GM19324 (cell line): ENCODE results near the gene SFMBT2.

Source experiments
- ATAC-seq: cut with Tn5 transposase; IDR thresholded peaks from one replicate; pipeline ENCODE4 v1.9.1; 2021; ENCODE audit warnings: mild to moderate bottlenecking, moderate library complexity; ENCODE audit not compliant: unreplicated experiment, low FRiP score

Gene SFMBT2

DNA sequence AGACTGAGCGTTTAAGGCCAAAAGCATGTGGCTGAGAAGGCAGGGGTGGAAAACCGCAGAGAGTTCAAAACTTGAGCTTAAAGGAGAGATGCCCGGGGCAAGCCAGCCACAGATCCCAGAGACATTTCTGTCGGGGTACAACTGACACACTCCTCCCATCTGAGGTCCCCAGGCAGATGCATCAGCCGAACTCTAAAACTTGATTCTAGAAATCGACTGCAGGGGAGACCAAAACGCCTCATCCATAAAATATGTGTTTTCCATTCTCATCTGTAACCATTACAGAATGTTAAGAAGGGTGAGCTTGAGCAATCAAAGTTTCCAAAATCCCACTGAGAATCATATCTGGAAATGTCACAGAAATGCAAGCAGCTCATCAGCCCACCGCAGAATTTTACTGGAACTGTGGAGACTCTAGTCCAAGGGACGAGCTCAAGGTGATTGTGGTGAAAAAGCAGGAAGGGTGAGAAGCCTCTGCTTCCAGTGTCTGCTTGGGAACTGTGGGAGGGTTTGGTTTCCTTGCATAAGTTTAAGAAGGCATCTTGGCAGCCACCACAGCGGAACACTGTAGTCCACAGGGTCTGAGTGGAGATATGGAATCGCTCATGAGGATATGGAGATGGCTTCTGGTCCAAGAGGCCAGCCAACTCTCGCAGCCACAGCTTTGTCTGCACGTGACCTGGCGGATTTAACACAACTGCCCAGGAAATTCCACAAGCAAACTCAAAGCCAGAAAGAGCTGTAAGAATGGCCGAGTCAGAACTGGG is 249.2 kb downstream of the SFMBT2 start:
- ATAC-seq = no peak

DNA sequence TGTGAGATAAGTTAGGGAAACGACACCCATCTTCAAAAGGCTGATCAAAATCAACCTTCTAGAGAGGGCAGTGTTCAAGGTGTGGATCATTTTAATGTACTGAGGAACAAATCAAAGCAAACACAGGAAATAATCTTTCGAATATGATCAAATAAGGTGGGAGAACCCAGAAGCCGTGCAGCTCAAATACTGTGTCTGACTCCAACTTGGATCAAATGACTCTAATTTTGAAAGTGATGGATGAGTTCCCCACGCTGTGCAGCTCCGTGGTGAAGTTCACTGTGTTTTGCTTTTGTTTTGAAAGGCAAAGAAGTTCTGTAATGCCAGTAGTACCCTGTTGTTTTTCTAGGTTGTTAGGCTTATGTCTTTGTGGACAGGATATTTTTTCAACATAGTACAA is 250.9 kb downstream of the SFMBT2 start:
- ATAC-seq = no peak

DNA sequence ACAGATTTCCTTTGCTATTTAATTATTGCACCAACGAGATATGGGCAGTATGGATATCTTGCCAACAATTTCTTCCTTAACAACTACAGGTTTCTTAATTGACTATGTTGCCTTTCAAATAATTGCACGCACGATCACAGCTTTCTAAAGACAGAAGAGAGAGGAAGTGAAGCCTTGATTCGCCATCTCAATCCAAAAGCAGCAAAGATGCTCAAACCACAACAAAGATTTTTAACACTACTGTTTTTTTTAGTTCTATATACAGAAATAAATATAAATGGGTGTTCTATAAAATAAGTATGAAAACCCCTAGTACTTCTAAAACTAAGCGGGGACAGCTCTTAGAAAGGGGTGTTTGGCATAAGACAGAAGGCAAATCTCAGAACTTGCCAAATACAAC is 251.3 kb downstream of the SFMBT2 start:
- ATAC-seq = no peak

DNA sequence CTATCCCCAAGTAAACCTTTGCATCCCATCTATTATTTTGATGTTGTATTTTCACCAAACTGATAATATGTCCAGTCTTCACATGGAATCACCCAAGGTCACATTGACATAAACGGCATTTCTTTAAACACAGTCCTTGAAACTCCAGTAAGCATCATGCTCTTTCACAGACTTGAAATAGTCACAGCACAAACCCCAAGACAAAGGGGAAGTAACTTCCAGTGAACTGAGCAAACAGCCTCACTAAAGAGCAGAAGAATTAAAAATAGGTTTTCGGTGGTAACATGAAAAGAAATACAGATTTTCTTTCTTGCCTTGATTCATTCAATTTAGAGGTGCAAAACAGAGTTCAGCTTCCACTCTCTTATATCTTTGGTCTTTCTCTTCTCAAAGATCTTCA is 253.7 kb downstream of the SFMBT2 start:
- no peak for ATAC-seq

DNA sequence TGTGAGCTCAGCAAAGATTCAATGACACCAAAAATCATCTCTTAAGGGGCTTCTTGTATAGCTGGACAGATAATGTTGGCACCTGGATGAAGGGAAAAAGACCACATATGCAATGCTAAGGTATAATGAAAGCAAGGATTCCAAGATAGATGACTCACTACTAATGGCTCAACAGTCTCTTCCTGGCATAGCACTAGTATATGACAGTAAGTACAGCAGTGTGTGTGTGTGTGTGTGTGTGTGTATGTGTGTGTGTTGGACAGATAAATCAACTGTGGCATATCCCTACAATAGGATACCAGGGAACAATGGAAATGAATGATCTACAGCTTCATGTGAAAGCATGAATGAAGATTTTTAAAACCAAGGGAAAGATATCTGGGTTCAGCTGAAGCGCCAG is 257.1 kb downstream of the SFMBT2 start:
- no peak for ATAC-seq

DNA sequence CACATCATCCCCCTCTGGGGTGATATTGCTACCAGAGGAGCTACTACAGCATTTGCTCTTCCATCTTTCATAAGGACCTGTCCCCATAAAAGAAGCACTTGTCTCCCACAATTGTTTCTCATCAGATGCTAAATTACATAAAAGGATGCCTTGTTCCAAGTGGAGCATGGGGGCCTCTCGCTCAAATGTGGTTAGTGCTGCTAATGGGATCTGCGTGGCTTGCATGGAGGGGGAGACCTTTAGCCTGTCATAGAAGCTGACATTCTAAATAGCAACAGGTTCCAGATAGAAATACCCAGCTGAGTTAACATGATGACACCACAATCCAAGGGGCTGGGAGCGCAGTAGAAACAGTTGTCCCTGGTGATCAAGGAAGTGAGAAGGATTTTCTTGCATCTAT is 257.9 kb downstream of the SFMBT2 start:
- ATAC-seq = no peak

DNA sequence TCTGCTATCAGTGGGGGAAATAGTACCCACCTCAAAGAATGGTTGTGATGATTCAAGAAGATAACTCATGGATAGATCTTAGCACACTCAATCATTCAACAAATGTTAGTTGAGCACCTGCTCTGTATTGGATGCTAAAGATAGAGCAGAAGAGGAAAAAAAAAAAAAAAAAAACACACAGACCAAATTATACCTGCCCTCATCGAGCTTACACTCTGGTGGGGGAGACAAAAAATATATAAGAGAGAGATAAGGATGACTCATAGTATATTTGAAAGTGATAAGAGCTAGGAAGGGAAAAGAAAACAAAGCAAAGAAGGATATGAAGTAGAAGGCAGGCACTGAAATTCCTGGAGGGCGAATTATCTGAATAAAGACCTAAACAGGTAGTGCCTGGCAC is 258.5 kb downstream of the SFMBT2 start:
- no peak for ATAC-seq

DNA sequence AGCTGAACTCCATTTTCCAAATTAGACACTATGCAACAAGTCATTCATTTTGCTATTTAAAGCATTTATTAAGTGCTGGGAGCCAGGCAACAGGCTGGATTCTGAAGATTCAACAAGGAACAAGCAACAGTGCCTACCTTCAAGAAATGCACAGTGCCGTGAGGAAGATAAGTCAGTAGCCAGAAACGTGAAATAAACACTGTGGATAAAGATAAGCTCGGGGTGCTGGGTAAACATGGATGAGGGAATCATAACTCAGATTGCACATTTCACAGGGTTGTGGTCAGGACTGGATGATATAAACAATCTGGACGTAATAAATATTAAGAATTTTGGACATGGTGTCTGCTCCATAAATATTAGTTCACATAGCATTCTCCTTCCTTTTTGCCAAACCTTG is 259.3 kb downstream of the SFMBT2 start:
- no peak for ATAC-seq

DNA sequence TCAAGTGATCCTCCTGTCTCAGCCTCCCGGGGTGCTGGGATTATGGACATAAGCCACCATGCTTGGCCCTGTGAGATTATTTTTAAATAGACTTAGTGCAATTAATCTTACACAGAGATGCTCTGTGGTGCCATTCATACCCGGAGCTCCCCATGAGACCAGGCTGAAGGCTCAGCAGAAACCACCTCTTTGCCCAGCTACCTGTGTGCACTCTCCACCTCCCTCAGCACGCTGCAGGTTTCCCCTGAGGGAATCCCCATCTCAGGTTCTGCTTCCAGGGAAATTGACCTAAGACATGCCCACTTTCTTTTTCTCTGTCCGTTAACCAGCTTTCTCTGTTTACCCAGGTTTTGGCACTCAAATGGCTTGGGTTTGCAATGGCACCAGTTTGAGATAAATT is 260.5 kb downstream of the SFMBT2 start:
- no peak for ATAC-seq

DNA sequence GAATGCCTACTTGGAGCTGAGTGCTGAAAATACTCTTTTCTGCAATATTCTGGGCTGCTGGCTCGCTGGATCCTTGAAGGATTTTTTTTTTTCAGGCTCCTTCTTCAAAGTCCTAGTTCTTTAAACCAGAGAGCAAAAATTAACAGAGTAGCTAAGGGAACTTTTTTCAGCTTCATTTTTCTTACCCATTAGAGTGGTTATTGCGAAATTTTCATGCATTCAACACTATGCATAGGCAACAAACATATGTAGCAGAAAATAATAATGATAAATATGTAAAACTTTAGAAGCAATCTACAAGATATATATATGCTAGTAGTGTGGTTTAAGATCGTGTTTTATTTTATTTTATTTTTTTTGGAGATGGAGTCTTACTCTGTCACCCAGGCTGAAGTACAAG is 264.6 kb downstream of the SFMBT2 start:
- no peak for ATAC-seq

DNA sequence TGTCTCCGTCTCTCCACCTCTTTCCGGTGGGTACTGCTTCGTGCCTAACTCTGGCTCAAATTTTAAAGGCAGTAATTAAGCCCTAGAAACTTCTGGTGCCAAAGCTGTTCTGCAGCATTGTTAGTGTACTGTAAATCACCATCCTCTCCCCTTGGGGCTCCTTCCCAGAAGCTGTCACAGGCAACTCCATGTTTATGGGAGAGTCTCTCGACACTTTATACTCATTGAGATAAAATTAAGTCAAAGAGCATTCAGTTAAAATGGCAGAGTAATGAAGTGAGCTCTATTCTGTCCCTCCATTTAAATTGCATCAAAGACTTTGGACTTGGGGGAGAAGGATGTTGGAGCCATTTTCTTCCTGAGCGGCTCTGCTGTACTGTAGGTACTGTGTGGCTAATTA is 274.8 kb downstream of the SFMBT2 start:
- ATAC-seq = no peak

DNA sequence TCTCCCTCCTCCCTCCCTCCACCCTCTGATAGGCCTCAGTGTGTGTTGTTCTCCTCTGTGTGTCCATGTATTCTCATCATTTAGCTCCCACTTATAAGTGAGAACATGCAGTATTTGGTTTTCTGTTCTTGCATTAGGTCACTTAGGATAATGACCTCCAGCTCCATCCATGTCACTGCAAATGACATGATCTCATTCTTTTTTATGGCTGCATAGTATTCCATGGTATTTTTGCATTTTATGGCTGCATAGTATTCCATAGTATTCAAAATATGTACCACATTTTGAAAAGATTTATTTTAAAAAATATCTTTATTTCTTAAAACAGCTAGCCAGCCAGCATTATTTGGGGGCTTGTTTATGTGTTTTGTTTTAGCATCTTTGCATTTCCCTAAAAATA is 275.6 kb downstream of the SFMBT2 start:
- ATAC-seq = no peak

DNA sequence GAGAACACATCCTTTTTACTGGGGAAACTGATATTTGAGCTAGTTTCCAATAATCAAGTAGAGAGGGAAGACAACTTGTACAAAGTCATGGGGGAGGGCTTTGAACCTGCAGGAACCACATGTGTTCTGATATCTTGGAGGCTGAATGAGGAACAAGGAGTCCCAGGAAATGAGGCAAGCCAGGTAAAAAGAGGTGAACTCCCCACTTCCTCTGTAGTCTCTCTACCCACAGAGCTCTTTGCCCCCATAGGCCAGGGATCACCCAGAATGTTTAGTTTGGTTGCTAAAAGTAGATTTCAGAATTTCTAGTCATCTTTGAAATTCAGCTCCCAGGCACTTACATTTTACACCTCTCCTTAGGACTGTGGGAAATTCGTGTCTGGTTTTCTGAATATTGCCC is 276.4 kb downstream of the SFMBT2 start:
- no peak for ATAC-seq

DNA sequence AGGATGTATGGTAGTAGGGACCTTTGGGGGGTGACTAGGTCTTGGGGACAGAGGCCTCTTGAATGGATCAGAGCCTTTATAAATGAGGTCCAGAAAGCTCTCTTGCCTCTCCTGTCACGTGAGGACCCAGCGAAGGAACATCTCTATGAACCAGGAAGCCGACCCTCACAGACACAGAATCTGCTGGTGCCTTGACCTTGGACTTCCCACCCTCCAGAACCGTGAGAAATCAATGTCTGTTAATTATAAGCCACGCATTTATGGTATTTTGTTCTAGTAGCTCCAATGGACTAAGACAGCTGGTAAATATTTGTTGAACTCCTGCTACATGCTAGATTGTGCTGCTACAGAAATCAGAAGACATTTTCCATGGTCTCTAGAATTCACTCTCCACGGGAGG is 276.9 kb downstream of the SFMBT2 start:
- ATAC-seq = no peak

DNA sequence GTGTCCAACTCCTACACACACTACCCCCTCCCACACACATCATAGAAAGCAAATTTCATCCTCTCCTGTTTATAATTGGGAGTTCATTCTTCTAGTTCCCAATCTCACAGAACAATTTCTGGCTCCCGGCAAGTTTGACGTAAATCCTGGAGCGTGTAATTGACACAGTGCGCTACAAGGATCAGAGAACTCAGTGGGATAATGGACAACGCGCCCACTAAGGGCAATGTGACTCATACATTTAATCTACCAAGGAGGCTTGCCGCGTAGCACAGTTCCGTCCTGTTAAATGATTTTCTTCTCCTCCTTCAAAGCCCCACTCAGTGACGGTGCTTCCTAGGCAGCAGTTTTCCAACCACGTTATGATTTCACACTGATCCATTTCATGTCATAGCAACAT is 277.6 kb downstream of the SFMBT2 start:
- no peak for ATAC-seq

DNA sequence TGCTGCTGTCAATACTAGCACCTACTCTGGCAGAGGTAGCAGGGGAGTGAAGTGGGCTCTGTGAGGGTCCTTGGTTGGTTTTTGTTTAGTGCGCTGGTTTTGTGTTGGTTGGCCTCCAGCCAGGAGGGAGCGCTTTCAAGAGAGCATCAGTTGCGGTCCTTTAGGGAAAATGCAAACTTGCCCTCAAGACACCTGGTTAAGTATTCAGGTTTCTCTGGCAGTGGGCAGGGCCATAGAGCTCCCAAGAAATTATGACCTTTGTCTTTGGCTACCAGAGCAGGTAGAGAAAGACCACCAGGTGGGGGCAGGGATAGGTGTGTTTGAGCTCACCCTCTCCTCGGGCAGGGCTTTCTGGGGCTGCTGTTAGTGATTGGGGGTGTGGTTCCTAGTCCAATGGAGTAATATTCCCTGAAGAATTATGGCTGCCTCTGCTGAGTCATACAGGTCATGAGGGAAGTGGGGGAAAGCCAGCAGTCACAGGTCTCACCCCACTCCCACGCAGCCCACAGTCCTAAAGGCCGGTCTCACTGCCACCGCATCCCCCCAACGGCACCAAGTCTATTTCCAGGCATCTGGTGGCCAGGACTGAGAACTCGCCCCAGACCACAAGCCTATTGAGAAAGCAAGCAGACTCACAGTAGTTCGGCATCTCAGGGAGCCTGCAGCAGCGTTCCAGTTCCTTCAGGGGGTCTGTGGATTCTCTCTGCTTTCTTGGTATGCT is 280.5 kb downstream of the SFMBT2 start:
- no peak for ATAC-seq

DNA sequence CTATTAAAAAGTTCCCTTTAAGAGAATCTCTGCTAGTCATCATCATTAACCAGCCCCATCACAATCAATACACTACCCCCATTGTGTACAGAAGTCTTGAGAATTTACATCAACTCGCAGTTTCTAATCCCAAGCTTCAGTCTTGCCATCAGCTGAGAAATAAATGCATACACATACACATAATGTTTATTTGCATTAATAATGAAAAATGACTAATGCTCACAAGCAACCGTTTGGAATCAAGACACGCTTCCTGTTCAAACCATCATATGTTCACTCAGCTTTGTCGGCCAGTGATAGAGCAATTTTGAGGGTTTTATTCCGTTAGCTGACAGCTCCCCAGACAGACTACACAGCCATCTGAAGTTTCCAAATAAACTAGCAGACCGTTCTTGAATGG is 287.1 kb downstream of the SFMBT2 start:
- ATAC-seq = no peak

DNA sequence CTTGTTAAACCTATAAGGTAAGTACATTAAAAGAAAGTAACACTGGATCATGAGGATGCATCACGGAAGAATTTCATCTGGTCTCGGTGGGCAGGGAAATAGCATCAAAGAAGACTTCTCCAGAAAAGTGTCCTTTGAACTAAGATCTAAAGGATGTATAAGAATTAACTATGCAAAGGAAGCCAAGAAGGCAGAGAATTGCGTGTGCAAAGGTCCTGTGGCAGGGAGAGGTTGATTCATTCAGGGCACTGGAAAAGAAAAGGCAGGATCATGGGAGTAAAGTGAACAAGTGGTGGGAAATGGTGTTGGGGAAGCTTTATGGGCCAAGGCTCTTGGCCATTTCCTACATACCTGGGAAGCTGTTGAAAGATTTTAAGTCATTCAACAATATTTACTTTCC is 288.3 kb downstream of the SFMBT2 start:
- no peak for ATAC-seq

DNA sequence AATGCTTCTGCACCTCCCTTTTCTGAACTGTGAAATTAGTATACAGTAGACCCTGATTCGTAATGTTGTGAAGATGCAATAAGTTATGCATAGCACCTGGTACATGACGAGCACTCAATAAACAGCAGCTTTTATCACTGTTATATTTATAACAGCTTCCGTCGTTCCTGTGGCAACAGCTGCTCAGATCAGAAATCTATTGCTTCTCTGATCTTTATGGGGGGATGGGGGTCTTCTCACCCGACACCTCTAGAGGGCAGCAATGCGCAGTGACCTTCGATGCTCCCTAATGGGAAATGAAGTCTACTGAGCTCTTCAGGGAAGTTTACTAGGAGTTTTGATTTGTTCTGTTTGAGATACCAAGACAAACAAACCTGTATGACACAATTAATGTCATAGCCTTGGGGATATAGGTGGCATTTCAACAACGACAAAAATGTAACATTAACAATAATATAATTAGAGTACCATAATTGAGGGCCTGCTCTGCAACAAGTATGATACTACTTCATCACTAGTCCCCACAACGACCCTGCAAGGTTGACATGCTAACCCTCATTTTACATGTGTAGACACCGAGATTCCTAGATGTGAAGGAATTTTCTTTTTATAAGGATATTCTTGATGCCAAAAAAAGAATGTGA is 289.6 kb downstream of the SFMBT2 start:
- ATAC-seq = no peak

DNA sequence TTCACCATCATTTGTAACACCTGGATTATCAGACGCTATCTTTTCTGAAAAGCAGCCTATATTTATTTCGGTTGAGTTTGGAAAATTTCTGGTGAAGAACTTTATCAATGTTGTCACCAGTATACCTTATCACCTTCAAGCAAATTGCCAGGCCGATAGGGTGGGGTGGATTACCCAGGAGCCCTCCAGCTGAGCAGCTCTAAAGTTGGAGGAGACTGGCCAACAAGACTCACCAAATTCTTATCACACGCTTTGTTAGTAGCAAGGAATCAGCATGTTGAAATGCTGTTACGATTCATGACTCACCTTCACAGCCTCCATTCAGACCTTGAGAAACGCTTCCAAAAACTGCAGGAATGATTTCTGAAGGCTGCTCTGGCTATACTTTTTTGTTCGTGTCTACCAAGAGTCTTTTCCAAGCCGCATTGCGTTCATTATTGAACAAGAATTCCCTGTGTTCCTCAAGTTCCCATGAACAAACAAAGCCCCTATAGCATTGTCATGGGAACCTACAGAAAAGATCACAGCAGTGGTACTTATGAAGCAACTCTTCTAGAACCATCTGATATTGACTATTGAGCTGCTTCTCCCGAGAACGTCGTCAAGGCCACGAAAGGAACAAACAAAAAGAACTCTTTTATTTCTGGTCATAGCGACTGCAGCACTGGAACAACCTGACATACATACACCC is 291.4 kb downstream of the SFMBT2 start:
- no peak for ATAC-seq
